HT1080 (cell line): Measurements from ENCODE around the gene TMEM225B. TPM values are rescaled to one million over a fixed set of nuclear protein-coding genes. Genes with fewer than 3 reads are reported as not detected.
"Not testable (repeated sequence)": the region's sequence is repeated elsewhere in the genome, so short reads cannot be mapped to it uniquely, and the experiment has no call there.

ENCODE experiments used
- DNase-seq: peaks from one replicate; pipeline ENCODE4 v3.0.0-alpha.2; 2015; ENCODE audit warnings: low read depth
- polyA plus RNA-seq, 2 experiments: library from polyadenylated mRNA; depleted of rRNA; stranded (reverse); fragments of >200 nt; gene quantifications; 2 replicates each; pipeline ENCODE4 v1.2.3, GENCODE V29; 2015
- total RNA-seq: library from RNA; depleted of rRNA; stranded (reverse); fragments of >200 nt; shearing (Covaris generic); gene quantifications from 2 replicates; pipeline ENCODE4 v1.2.3, GENCODE V29; 2014; rRNA removed

Gene TMEM225B
- not detected in 2 replicates for total RNA-seq
- polyA plus RNA-seq (2015; cell fraction: cytosol; rRNA removed): 0.14 TPM in 1 of 2 replicates, not detected in the other
- not detected in 2 replicates for polyA plus RNA-seq (2015; cell fraction: nucleus; rRNA removed)

GRCh38 chr7:99597762-99598501 is at the start of gene TMEM225B:
TSS of gene TMEM225B (plus strand) at chr7:99598267. CDS start at chr7:99604389, 6,122 bp downstream.
- DNase-seq: no peak

GRCh38 chr7:99549545-99549944 is 48.5 kb upstream of the TMEM225B start:
- DNase-seq: not testable (repeated sequence)

GRCh38 chr7:99551334-99551733 is 46.7 kb upstream of the TMEM225B start:
- DNase-seq: no peak

- DNase-seq: peak; percentile 83
Observed at GRCh38 chr7:99551767-99552463, 46.2 kb upstream of the TMEM225B start, which contains the start of gene FAM200A. TSS of gene FAM200A (minus strand) at chr7:99552114. CDS start at chr7:99548407, 3,707 bp downstream.

GRCh38 chr7:99553039-99553438 is 45.0 kb upstream of the TMEM225B start:
- no peak for DNase-seq

- no peak for DNase-seq
Observed at GRCh38 chr7:99554939-99555338, 43.1 kb upstream of the TMEM225B start.

- no peak for DNase-seq
Observed at GRCh38 chr7:99557196-99557607, 40.9 kb upstream of the TMEM225B start.

- DNase-seq: no peak
Observed at GRCh38 chr7:99557940-99558305, 40.1 kb upstream of the TMEM225B start.

- DNase-seq: peak; percentile 87
Observed at GRCh38 chr7:99558306-99559174, 39.5 kb upstream of the TMEM225B start, which contains the start of gene ZNF655. TSS of gene ZNF655 (plus strand) at chr7:99558642. CDS start at chr7:99560560, 1,918 bp downstream.

GRCh38 chr7:99559175-99559915 is 38.7 kb upstream of the TMEM225B start:
- DNase-seq: peak; percentile 25

- DNase-seq: no peak
Observed at GRCh38 chr7:99560834-99561736, 37.0 kb upstream of the TMEM225B start.

GRCh38 chr7:99561737-99562051 is 36.4 kb upstream of the TMEM225B start:
- DNase-seq: no peak

GRCh38 chr7:99562114-99562784 is 35.8 kb upstream of the TMEM225B start:
- DNase-seq: no peak

GRCh38 chr7:99562832-99563231 is 35.2 kb upstream of the TMEM225B start:
- peak; percentile 98 for DNase-seq

- peak; percentile 80 for DNase-seq
Observed at GRCh38 chr7:99563650-99564049, 34.4 kb upstream of the TMEM225B start.

- DNase-seq: not testable (repeated sequence)
Observed at GRCh38 chr7:99568770-99569169, 29.3 kb upstream of the TMEM225B start.

- DNase-seq: no peak
Observed at GRCh38 chr7:99571768-99572167, 26.3 kb upstream of the TMEM225B start.

GRCh38 chr7:99573257-99573656 is 24.8 kb upstream of the TMEM225B start:
- no peak for DNase-seq

GRCh38 chr7:99576251-99576650 is 21.8 kb upstream of the TMEM225B start:
- DNase-seq: no peak
